Bronchial epithelial cell (primary cell): ENCODE data around the gene STAG1. TPM values are rescaled to one million over a fixed set of nuclear protein-coding genes. Genes with fewer than 3 reads are reported as not detected.

Source experiments
- DNase-seq: peaks from one replicate; pipeline ENCODE4 v3.0.0-alpha.2; 2010; ENCODE audit warnings: low read depth
- FAIRE-seq: peaks from 2 replicates; lab custom pipeline; 2011; peaks lifted over from hg19 to GRCh38; lab: Jason Lieb, UNC
- H3K27me3 ChIP-seq: 2 replicates; pipeline ENCODE4 v1.5.1; 2011; ENCODE audit warnings: low read length; ENCODE audit not compliant: control insufficient read depth, insufficient read depth
- H3K36me3 ChIP-seq: 2 replicates; pipeline ENCODE4 v1.5.1; 2011; ENCODE audit warnings: low read length; ENCODE audit not compliant: control insufficient read depth, insufficient read depth
- H3K4me3 ChIP-seq: 2 replicates; pipeline ENCODE4 v1.5.1; 2011; ENCODE audit warnings: mild to moderate bottlenecking, low read depth, low read length, control low read depth
- total RNA-seq: library from RNA; depleted of rRNA; stranded (reverse); fragments of >200 nt; gene quantifications from 2 replicates; pipeline ENCODE4 v1.2.1, GENCODE V29; 2014
- TF ChIP-seq, protein P1 (sequence below): IDR thresholded peaks from 2 replicates; pipeline ENCODE4 v1.5.1; 2011; ENCODE audit warnings: mild to moderate bottlenecking, moderate library complexity, low read length, control low read depth, inconsistent platforms; ENCODE audit not compliant: insufficient read depth, severe bottlenecking

The STAG1 gene
- total RNA-seq, 1 donor from 2014 or later = 26.3 TPM

DNA sequence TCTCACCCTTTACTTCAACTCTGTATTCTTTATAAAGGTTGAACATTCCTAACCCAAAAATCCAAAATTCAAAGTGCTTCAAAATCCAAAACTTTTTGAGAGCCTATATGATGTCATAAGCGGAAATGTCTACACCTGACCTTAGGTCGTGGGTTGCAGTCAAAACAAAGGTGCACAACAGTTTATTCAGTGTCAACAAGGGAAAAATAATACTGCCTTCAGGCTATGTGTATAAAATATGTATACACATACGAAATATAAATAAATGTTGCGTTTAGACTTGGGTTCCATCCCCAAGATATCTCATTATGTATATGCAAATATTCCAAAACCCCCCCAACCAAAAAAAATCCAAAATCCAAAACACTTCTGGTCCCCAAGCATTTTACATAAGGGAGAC lies 90.9 kb downstream of the STAG1 start:
- no peaks in the 10 kb centered on the region for H3K27me3 ChIP-seq
- TF ChIP-seq, protein P1, sequence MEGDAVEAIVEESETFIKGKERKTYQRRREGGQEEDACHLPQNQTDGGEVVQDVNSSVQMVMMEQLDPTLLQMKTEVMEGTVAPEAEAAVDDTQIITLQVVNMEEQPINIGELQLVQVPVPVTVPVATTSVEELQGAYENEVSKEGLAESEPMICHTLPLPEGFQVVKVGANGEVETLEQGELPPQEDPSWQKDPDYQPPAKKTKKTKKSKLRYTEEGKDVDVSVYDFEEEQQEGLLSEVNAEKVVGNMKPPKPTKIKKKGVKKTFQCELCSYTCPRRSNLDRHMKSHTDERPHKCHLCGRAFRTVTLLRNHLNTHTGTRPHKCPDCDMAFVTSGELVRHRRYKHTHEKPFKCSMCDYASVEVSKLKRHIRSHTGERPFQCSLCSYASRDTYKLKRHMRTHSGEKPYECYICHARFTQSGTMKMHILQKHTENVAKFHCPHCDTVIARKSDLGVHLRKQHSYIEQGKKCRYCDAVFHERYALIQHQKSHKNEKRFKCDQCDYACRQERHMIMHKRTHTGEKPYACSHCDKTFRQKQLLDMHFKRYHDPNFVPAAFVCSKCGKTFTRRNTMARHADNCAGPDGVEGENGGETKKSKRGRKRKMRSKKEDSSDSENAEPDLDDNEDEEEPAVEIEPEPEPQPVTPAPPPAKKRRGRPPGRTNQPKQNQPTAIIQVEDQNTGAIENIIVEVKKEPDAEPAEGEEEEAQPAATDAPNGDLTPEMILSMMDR = no peak
- no peak overlapping the region for H3K4me3 ChIP-seq
- FAIRE-seq (no peak), DNase-seq (no peak)
- no peaks in the 10 kb centered on the region for H3K36me3 ChIP-seq

DNA sequence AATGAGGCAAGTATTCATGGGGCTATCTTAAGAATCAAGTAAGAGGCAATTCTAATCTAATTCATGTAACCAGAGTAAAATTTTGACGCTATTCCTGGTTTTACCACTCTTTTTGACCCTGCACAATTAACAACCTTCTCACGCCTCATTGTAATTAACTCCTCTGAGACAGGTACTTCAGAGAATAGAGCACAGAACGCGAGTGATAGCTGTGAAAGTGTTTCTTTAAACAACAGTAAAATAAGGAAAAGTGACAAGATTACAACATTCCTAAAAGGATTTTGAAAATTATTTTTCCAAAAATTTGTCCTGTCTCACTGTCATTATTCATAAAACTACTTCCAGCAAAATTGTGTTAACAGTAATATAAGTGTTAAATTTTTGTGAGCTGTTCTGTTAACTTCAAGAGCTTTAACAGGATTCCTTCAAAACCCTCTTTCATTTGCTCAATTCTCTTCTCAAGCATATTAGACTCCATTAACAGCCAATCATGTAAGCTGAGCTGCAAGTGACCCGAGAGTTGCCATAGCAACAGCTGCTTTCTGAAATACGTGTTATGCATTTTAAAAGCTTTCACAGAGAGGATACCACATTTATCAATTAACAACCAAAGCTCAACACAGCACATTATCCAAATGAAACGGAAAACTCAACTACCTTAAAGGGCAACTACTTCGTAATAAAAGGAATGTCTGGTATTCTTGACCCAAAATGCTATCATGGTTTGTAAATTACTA lies 93.1 kb downstream of the STAG1 start:
- FAIRE-seq = no peak
- peak; percentile 15 for DNase-seq

GRCh38 chr3:136657526-136657925 lies 94.7 kb downstream of the STAG1 start:
- TF ChIP-seq, protein P1 = no peak
- no peak for FAIRE-seq
- H3K4me3 ChIP-seq = no peak overlapping the region
- no peaks in the 10 kb centered on the region for H3K36me3 ChIP-seq
- H3K27me3 ChIP-seq = no peaks in the 10 kb centered on the region
- DNase-seq = peak; percentile 49

More for the DNA sequence above, 93.1 kb downstream of the STAG1 start:
- TF ChIP-seq, protein P1 = no peak
- H3K4me3 ChIP-seq = no peak overlapping the region
- no peaks in the 10 kb centered on the region for H3K27me3 ChIP-seq
- H3K36me3 ChIP-seq = no peaks in the 10 kb centered on the region

DNA sequence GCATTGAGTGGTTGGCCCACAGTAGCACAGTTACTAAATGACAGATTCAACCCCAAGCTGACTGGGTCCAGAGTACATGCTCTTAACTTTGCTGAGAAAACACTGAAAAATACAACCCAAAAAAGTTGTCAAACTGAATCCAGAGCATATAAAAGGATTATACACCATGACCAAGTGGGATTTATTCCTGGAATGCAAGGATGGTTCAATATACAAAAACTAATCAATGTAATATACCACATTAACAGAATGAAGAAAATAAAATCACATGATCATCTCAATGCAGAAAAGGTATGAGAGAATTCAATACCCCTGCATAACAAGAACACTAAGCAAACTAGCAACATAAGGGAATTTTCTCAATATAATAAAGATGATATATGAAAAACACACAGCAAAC lies 98.5 kb downstream of the STAG1 start:
- H3K27me3 ChIP-seq = no peaks in the 10 kb centered on the region
- DNase-seq = no peak
- FAIRE-seq = no peak

GRCh38 chr3:136651581-136651980 lies 100.6 kb downstream of the STAG1 start:
- Histone ChIP-seq H3K27me3 (no peaks in the 10 kb centered on the region), H3K36me3 (no peaks in the 10 kb centered on the region), H3K4me3 (no peak overlapping the region)
- DNase-seq (no peak), FAIRE-seq (no peak)
- TF ChIP-seq, protein P1 = no peak

More for the DNA sequence above, 98.5 kb downstream of the STAG1 start:
- TF ChIP-seq, protein P1 = no peak
- Histone ChIP-seq H3K4me3 (no peak overlapping the region), H3K36me3 (no peaks in the 10 kb centered on the region)
